Ectodermal cell (in vitro differentiated cells): ENCODE results near the gene TMEM238L. TPM values are rescaled to one million over a fixed set of nuclear protein-coding genes. Genes with fewer than 3 reads are reported as not detected.
"Not testable (repeated sequence)": the region's sequence is repeated elsewhere in the genome, so short reads cannot be mapped to it uniquely, and the experiment has no call there.

Source experiments
- H3K27ac ChIP-seq: 2 replicates; pipeline ENCODE4 v1.7.0; 2013; ENCODE audit warnings: mild to moderate bottlenecking, low read depth, low read length; ENCODE audit not compliant: insufficient read depth, poor library complexity, severe bottlenecking
- H3K27me3 ChIP-seq: 2 replicates; pipeline ENCODE4 v1.7.0; 2013; ENCODE audit warnings: mild to moderate bottlenecking, low read length; ENCODE audit not compliant: insufficient read depth, control insufficient read depth, poor library complexity, severe bottlenecking
- H3K36me3 ChIP-seq: one replicate; pipeline ENCODE4 v1.7.0; 2013; ENCODE audit warnings: low read length; ENCODE audit not compliant: control insufficient read depth, insufficient read depth
- H3K4me1 ChIP-seq: one replicate; pipeline ENCODE4 v1.7.0; 2013; ENCODE audit warnings: low read length; ENCODE audit not compliant: control insufficient read depth, insufficient read depth
- H3K4me3 ChIP-seq: 2 replicates; pipeline ENCODE4 v1.7.0; 2013; ENCODE audit warnings: low read depth, low read length, control low read depth; ENCODE audit not compliant: insufficient read depth
- H3K9me3 ChIP-seq: 2 replicates; pipeline ENCODE4 v1.7.0; 2013; ENCODE audit warnings: mild to moderate bottlenecking, low read length, moderate library complexity; ENCODE audit not compliant: control insufficient read depth
- WGBS, 2 experiments: methylation state at CpG; one replicate each; pipeline ENCODE4 v1.1.7; 2013; ENCODE audit warnings: missing lambda C conversion rate in 2 of 2; 5-methylcytosine and 5-hydroxymethylcytosine counted together
- polyA plus RNA-seq, 4 experiments: library from polyadenylated mRNA; stranded (reverse); fragments of 50-300 nt; gene quantifications; one replicate each; pipeline ENCODE4 v1.2.3, GENCODE V29; 2013

TMEM238L gene, protein sequence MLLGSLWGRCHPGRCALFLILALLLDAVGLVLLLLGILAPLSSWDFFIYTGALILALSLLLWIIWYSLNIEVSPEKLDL
- not detected for polyA plus RNA-seq (2013, experiment 1 of 4)
- not detected for polyA plus RNA-seq (2013, experiment 2 of 4)
- polyA plus RNA-seq (2013, experiment 3 of 4) = not detected
- not detected for polyA plus RNA-seq (2013, experiment 4 of 4)

DNA sequence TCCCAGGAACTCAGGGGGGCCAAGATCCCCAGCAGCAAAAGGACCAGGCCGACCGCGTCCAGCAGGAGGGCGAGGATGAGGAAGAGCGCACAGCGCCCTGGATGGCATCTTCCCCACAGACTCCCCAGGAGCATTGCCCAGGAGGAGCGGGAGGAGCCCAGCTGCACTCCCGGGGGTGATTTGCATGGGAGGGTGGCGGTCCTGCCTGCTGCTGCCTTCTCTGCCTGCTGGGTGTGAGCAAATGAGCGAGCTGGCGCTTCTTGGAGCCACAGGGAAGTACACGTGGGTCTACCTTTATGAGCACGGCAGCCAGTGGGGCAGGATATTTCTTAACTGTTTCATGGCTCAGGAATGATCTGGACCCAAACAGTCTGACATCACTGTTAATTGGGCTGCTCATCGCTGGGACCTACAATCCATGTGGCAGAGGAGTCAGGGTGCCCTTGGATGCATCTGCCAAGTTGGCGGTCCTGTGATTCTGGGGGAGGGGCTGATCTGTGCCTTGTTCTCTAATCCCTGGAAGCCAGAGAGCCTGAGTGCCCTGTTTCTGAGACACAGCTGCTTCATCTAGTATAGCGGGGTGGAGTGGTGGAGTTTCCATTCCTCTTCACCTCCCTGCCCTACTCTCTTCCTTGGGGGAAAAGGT, at the start of gene TMEM238L:
Gene TMEM238L, minus strand, starts transcription at position 270 of the 646 bp plus-strand sequence. Its CDS starts 136 bp downstream, at position 134.
- H3K27me3 ChIP-seq = no peaks in the 10 kb centered on the region
- H3K4me3 ChIP-seq = no peak within 1 kb of the TSS
- no peaks in the 10 kb centered on the region for H3K36me3 ChIP-seq
- no peak within 1 kb of the TSS for H3K27ac ChIP-seq
- 85 to 89% methylated on average over 16 of the region's 16 CpGs for WGBS, 2 experiments
- no peaks in the 10 kb centered on the region for H3K9me3 ChIP-seq
- no peaks in the 10 kb centered on the region for H3K4me1 ChIP-seq

DNA sequence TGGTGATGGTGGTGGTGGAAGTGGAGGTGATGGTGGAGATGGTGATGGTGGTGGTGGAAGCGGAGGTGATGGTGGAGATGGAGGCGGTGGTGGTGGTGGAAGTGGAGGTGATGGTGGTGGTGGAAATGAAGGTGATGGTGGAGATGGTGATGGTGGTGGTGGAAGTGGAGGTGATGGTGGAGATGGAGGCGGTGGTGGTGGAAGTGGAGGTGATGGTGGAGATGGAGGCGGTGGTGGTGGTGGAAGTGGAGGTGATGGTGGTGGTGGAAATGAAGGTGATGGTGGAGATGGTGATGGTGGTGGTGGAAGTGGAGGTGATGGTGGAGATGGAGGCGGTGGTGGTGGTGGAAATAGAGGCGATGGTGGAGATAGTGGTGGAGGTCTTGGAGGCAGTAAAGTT, 42.7 kb upstream of the TMEM238L start:
- H3K4me1 ChIP-seq, H3K4me3 ChIP-seq, H3K9me3 ChIP-seq, H3K27ac ChIP-seq, H3K36me3 ChIP-seq: not testable (repeated sequence)
- 74 to 75% methylated on average over 6 of the region's 6 CpGs for WGBS, 2 experiments
- H3K27me3 ChIP-seq = peaks cover 25% of the 10 kb centered on the region

DNA sequence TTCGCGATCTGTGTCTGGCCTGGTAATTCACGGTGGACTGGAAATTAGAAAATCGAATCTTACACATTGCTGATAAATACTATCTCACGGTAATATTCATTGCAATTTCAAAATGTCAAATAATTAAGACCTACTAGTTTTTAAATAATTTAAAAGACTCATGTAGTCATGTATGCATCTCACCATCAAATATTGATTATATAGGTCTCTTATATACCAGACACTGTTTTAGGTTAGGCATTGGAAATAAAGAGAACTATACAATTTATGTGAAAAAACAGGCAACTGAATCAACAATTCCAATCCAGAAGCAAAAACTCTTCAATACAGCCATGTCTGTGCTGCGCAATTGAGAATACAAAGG, 41.5 kb upstream of the TMEM238L start:
- Histone ChIP-seq H3K9me3 (no peaks in the 10 kb centered on the region), H3K4me3 (no peak overlapping the region), H3K36me3 (no peaks in the 10 kb centered on the region), H3K27ac (no peak overlapping the region), H3K4me1 (no peaks in the 10 kb centered on the region), H3K27me3 (peaks cover 25% of the 10 kb centered on the region)
- 30 to 32% methylated on average over 5 to 6 of the region's 6 CpGs for WGBS, 2 experiments

DNA sequence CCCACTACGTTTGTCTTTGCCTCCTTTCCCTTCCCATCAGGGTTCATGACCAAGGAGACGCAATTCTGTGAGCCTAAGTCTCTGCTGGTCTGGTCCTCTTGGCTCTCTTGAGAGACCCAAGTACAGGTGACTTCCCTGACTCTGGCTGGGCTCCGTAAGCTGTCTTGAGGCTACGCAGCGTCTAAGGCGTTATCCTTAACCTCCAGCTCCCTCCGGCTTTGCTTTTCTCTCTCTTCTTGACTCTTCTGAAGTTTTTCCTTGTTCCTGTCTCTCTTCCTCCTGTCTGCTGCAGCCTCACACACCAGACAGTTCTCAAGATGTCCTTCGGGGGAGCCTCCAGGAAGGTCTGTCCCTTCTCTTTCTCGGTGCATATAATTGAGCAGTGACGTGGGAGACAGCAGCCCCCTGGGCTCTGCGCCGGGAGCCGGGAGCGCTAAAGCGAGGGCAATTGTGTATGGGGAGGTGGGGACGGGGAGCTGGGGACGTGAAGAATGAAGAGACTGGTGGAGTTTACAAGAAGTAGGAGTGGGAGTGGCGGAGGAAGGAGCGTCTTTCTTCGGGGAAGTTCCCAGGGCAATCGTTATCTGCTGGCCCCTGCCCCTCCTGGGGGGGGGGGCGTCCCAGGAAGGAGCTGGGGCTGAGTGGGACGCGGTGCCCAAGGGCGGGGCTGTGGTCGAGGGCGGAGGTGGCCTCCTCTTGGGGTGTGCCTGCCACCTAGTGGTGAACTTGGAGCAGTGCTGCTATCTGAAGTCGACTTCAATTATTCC, 40.9 kb upstream of the TMEM238L start:
- Histone ChIP-seq H3K9me3 (no peaks in the 10 kb centered on the region), H3K27me3 (peaks cover 25% of the 10 kb centered on the region), H3K27ac (no peak overlapping the region), H3K4me3 (peak overlapping the region; percentile 24), H3K4me1 (no peaks in the 10 kb centered on the region), H3K36me3 (no peaks in the 10 kb centered on the region)
- 5% methylated on average over 28 of the region's 28 CpGs for WGBS, 2 experiments

DNA sequence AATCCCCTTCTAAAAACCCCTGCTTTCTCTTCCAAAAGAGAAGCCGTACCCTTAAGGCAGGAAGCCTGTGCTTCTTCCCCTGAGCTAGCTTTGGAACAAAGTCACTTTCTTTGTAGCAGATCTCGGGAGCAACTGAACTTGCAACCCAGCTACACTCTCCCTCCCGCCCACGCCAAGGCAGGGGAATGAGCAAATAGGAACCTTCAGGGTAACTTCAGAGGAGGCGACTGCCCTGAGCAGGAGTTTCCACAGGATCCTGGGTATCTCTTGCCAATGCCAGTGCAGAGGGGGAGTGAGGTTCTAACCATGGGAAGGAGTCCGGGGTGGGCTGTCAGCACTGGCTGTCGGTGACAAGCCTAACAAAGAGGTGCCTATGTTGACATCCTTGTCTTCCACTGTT, 39.9 kb upstream of the TMEM238L start:
- 40 to 42% methylated on average over 7 of the region's 7 CpGs for WGBS, 2 experiments
- Histone ChIP-seq H3K27me3 (peaks cover 25% of the 10 kb centered on the region), H3K36me3 (no peaks in the 10 kb centered on the region), H3K9me3 (no peaks in the 10 kb centered on the region), H3K4me1 (no peaks in the 10 kb centered on the region), H3K27ac (no peak overlapping the region), H3K4me3 (no peak overlapping the region)

DNA sequence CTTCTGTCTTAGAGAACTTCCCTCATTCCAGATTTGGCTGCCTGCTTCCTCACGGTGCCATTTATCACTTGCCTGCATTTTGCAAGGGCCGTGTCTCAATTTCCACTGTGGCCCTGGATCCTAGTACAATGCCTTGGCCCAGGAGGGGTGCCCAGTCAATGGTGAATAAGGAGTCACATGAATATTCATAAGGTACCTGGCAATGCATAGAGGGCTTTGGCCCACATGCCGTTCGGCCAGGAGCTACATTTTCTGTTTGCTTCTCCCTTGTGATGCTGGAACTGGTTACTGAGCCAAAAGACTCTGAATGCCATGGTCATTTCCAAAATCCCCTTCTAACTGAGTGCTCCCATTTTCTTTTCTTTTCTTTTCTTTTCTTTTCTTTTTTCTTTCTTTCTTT, 38.8 kb upstream of the TMEM238L start:
- 80 to 84% methylated on average over 4 of the region's 4 CpGs for WGBS, 2 experiments
- Histone ChIP-seq H3K36me3 (no peaks in the 10 kb centered on the region), H3K9me3 (no peaks in the 10 kb centered on the region), H3K27me3 (peaks cover 25% of the 10 kb centered on the region), H3K4me1 (no peaks in the 10 kb centered on the region), H3K27ac (no peak overlapping the region), H3K4me3 (no peak overlapping the region)

DNA sequence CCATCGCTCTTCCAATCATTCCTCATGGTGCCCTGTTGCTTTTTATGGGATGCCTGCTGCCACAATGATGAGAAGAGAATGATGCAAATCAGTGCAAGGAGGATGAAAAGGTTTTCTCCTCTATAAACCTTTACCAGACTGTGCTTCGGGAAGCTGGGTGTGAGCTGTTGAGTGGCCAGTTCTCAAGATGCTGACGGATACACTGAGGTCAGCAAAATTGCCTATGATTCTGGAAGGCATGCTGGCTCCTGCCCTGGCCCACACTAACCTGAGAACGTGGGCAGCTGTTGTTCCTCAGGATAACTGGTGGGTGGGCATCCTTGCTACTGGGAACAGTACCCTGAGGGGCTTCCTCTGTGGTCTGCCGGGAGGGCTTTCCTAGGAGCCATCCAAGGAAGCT, 34.8 kb upstream of the TMEM238L start:
- Histone ChIP-seq H3K9me3 (no peaks in the 10 kb centered on the region), H3K4me3 (no peak overlapping the region), H3K27me3 (peaks cover 4% of the 10 kb centered on the region), H3K4me1 (no peaks in the 10 kb centered on the region), H3K27ac (no peak overlapping the region), H3K36me3 (no peaks in the 10 kb centered on the region)
- 89 to 93% methylated on average over 5 of the region's 5 CpGs for WGBS, 2 experiments

DNA sequence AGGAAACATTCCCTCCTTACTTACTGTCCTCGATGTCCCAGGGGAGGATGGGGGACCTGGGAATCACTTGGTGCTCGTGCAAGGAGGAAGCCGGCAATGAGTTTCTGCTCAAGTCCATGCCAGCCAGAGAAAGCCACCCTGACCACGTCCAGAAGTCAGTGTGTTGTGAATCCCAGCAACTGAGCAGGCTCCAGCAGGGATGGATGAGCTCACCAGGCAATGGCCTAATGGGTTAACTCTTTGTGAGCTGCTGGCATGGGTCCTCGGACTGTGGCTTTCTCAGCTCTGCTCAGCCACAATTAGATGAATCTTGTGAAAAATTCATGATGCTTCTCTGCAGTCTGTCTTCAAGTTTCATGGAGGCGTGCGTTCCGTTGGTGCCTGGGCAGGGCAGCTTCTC, 34.0 kb upstream of the TMEM238L start, which contains the start of gene PIRT:
Gene PIRT, minus strand, starts transcription at position 167 of the 400 bp plus-strand sequence. CDS start 12,442 bp downstream, outside the sequence.
- Histone ChIP-seq H3K36me3 (no peaks in the 10 kb centered on the region), H3K27me3 (no peaks in the 10 kb centered on the region), H3K4me1 (no peaks in the 10 kb centered on the region), H3K27ac (no peak within 1 kb of the TSS), H3K9me3 (no peaks in the 10 kb centered on the region), H3K4me3 (no peak within 1 kb of the TSS)
- WGBS, 2 experiments = 78 to 81% methylated on average over 8 of the region's 8 CpGs

DNA sequence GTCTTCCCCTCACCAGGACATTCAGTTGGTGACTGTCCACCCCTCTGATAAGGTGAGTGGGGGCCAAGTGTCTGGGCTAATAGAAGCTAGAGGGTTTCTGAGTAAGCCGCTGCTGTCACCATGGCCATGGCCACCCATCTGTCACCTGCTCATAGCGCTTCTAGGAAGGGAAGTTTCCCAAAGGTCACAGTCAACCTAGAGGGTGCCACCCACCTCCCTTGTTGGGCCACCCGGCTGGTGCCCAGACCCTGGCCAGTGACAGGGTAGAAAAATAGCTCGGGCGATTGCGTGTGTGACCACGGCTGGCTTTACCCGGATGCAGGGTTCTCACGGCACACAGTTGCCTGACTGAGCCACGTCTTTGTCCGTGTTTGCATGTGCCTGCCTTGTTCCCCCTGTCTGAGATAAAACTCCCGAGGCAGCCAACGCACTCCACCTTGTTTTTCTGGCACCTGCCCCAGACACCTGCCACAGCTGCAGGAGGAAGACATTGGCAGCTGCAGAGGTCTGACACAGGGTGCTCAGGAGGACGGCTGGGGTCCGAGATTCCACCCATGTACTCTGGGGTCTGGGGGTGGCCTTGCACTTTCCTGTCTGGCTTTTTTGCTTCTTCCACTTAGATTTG, 33.2 kb upstream of the TMEM238L start:
- no peaks in the 10 kb centered on the region for H3K4me1 ChIP-seq
- WGBS, 2 experiments = 93 to 95% methylated on average over 15 of the region's 15 CpGs

DNA sequence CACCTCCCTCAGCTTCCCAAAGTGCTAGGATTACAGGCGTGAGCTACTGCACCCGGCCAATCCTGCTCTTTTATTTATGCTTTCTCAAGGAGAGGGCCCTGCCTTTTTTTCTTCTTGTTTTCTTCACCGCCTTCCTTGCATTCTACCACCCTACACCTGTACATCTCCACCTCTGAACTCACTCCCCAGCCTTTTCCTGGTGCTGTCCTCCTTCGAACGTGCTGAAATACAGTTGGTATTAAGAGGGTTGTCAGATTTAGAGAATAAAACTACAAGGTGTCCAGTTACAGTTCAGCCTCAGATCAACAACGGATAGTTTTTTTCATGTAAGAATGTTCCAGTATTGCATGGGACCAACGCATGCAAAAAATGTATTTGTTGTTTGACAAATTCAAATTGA, 32.2 kb upstream of the TMEM238L start:
- Histone ChIP-seq H3K9me3 (no peaks in the 10 kb centered on the region), H3K4me3 (no peak overlapping the region), H3K4me1 (no peaks in the 10 kb centered on the region), H3K27ac (no peak overlapping the region), H3K27me3 (no peaks in the 10 kb centered on the region), H3K36me3 (no peaks in the 10 kb centered on the region)
- WGBS, 2 experiments = 88 to 93% methylated on average over 7 of the region's 7 CpGs

More for the DNA sequence above, 33.2 kb upstream of the TMEM238L start:
- Histone ChIP-seq H3K9me3 (no peaks in the 10 kb centered on the region), H3K27ac (no peak overlapping the region), H3K27me3 (no peaks in the 10 kb centered on the region), H3K4me3 (no peak overlapping the region), H3K36me3 (no peaks in the 10 kb centered on the region)
